ENCODE measurements around the gene PDF. TPM values are rescaled to one million over a fixed set of nuclear protein-coding genes. Genes with fewer than 3 reads are reported as not detected.

Gene PDF
- total and polyA plus RNA-seq, 2 donors (not counting 3 experiments of a cell fraction or from before 2014, with no cell fraction given): 13.1 to 16.7 TPM

GRCh38 chr16:69350536-69351133 is 20.2 kb upstream of the PDF start:
- BruUV-seq (replicated peaks): no TSS peak
- FAIRE-seq: no peak

More at GRCh38 chr16:69350536-69351133, 20.2 kb upstream of the PDF start:
- no peaks in the 10 kb centered on the region for H3K27me3 ChIP-seq (ENCODE audit: control insufficient read depth in 2 of 2, insufficient read depth in 2 of 2, low read length in 2 of 2)
- ChIA-PET CTCF (no interaction called here), POLR2A (interaction anchor here (0.7 kb wide), 1 partner anchor 740 kb away, joined by 5 read pairs; no protein-coding TSS in a partner anchor)
- no peaks in the 10 kb centered on the region for H3K9me3 ChIP-seq (replicated peaks; ENCODE audit: control insufficient read depth, insufficient read depth, low read length)
- H3K4me3 ChIP-seq (replicated peaks in 1 of 3; ENCODE audit: insufficient read depth in 1 of 3, low read depth in 1 of 3, low read length in 3 of 3): no peak overlapping the region
- no peak for TF ChIP-seq POLR2AphosphoS5 (IDR thresholded peaks at IDR 0.05; ENCODE audit: insufficient read depth, low read depth, low read length)
- TF ChIP-seq MAX (IDR thresholded peaks at IDR 0.05; ENCODE audit: insufficient read depth, insufficient read length): no peak
- TF ChIP-seq GATA2 (IDR thresholded peaks at IDR 0.05; ENCODE audit: insufficient read depth, insufficient read length, low read depth, low read length): no peak
- no peak for TF ChIP-seq MYC (IDR thresholded peaks at IDR 0.05; ENCODE audit: low read depth, low read length)
- no peak for TF ChIP-seq FOS (IDR thresholded peaks at IDR 0.05; ENCODE audit: borderline replicate concordance, insufficient read depth, low read length)
- no peak for TF ChIP-seq JUN (IDR thresholded peaks at IDR 0.05; ENCODE audit: borderline replicate concordance, insufficient read depth, insufficient read length, low read depth)
- no peak for TF ChIP-seq POLR2A (IDR thresholded peaks at IDR 0.05; ENCODE audit: low read depth, low read length)
- TF ChIP-seq CTCF (IDR thresholded peaks at IDR 0.05; ENCODE audit: extremely low read depth in 1 of 2, insufficient read depth in 1 of 2, low read depth in 1 of 2, low read length in 2 of 2): no peak
- TF ChIP-seq EZH2 (IDR thresholded peaks at IDR 0.05; ENCODE audit: borderline replicate concordance, low read depth, low read length, severe bottlenecking): no peak
- no peaks in the 10 kb centered on the region for H3K4me1 ChIP-seq (ENCODE audit: control insufficient read depth, extremely low read depth, insufficient read depth, low read length)
- intact Hi-C loops (cut with micrococcal nuclease) (no loop called here), dilution Hi-C loops (cut with MboI; ENCODE audit: extremely low pct_ligation_motif_present, low sequenced_read_pairs) (no loop called here)
- no peak overlapping the region for H3K9ac ChIP-seq (replicated peaks; ENCODE audit: extremely low read depth, insufficient read depth, low read length)
- H3K27ac ChIP-seq (ENCODE audit: insufficient read depth, low read depth, low read length): no peak overlapping the region
- H3K4me2 ChIP-seq (ENCODE audit: insufficient read depth, low read length): no peak overlapping the region
- H3K79me2 ChIP-seq (ENCODE audit: control insufficient read depth, insufficient read depth, low read length): no peaks in the 10 kb centered on the region
- no peaks in the 10 kb centered on the region for H3K9me1 ChIP-seq (replicated peaks; ENCODE audit: control insufficient read depth, extremely low read depth, insufficient read depth, low read length)
- H2AFZ ChIP-seq (ENCODE audit: low read depth, low read length): no peak overlapping the region
- peaks cover 0 to 4% of the 10 kb centered on the region in 2 experiments for H3K36me3 ChIP-seq (ENCODE audit: control insufficient read depth in 2 of 2, extremely low read depth in 1 of 2, insufficient read depth in 2 of 2, low read length in 2 of 2)
- no peak for DNase-seq (ENCODE audit: low read depth, low spot score)
- no peaks in the 10 kb centered on the region for H4K20me1 ChIP-seq (replicated peaks; ENCODE audit: control insufficient read depth, extremely low read depth, insufficient read depth, low read length)
